Right ventricle myocardium inferior (tissue), 1 donor: ENCODE results near the gene ZNF689. TPM values are rescaled to one million over a fixed set of nuclear protein-coding genes. Genes with fewer than 3 reads are reported as not detected.
A peak's percentile ranks its signal among the peaks of the same experiment; 100 is the strongest.
"Not testable (repeated sequence)": the region's sequence is repeated elsewhere in the genome, so short reads cannot be mapped to it uniquely, and the experiment has no call there.

Source experiments
- ATAC-seq: fragments of 200-7000 bp; cut with Tn5 transposase; one replicate; pipeline ENCODE4 v1.9.1; 2020; ENCODE audit warnings: mild to moderate bottlenecking, moderate library complexity
- DNase-seq: peaks from one replicate; pipeline ENCODE4 v3.0.0; 2021; ENCODE audit errors: missing footprints
- intact Hi-C: fragments of 100-400 bp; cut with DNase I; formaldehyde crosslinking; loops from one replicate; pipeline ENCODE4 v1.11.0; 2022
- total RNA-seq: library from RNA; stranded (reverse); fragmentation: NEBNext Ultra II Directional; extraction: Animal tissue kit (Norgen Biotek cat#: 25700); gene quantifications from one replicate; pipeline ENCODE4 v1.2.1, GENCODE V29; 2021
- donor health status: DM: no; HTN: yes; CAD: no; lungs with severe emphysema.

ZNF689 gene
- total RNA-seq, 1 donor from 2014 or later: 4.2 TPM

GRCh38 chr16:30641378-30641982, 31.3 kb upstream of the ZNF689 start:
- intact Hi-C loops: no loop called here
- no peak for DNase-seq
- no peak for ATAC-seq

GRCh38 chr16:30637944-30638343, 27.8 kb upstream of the ZNF689 start:
- no peak for ATAC-seq
- intact Hi-C loops: no loop called here
- DNase-seq: no peak

- intact Hi-C loops, ATAC-seq, DNase-seq: not testable (repeated sequence)
Observed at GRCh38 chr16:30637139-30637538, 26.9 kb upstream of the ZNF689 start.

- intact Hi-C loops: no loop called here
- no peak for DNase-seq
- no peak for ATAC-seq
Observed at GRCh38 chr16:30636599-30636998, 26.4 kb upstream of the ZNF689 start.

- ATAC-seq (no peak), DNase-seq (no peak)
- intact Hi-C loops: no loop called here
Observed at GRCh38 chr16:30633526-30633925, 23.3 kb upstream of the ZNF689 start.

GRCh38 chr16:30632454-30632853, 22.3 kb upstream of the ZNF689 start:
- ATAC-seq, intact Hi-C loops: not testable (repeated sequence)

GRCh38 chr16:30628628-30629540, 18.7 kb upstream of the ZNF689 start:
- intact Hi-C loops: loop anchor here (2.0 kb wide), 2 partner anchors 44 to 198 kb away; partner anchors contain the start of genes DCTPP1 and ZNF785

More at GRCh38 chr16:30632454-30632853, 22.3 kb upstream of the ZNF689 start:
- not testable (repeated sequence) for DNase-seq

GRCh38 chr16:30626236-30626635, 16.0 kb upstream of the ZNF689 start:
- DNase-seq (no peak), ATAC-seq (no peak)
- intact Hi-C loops: no loop called here

More at GRCh38 chr16:30628628-30629540, 18.7 kb upstream of the ZNF689 start:
- peak; percentile 91 for DNase-seq
- ATAC-seq: peak; percentile 89

GRCh38 chr16:30623536-30624283, 13.5 kb upstream of the ZNF689 start:
- intact Hi-C loops: no loop called here
- ATAC-seq (no peak), DNase-seq (no peak)

GRCh38 chr16:30622455-30623032, 12.4 kb upstream of the ZNF689 start:
- ATAC-seq (no peak), DNase-seq (no peak)
- intact Hi-C loops: no loop called here

- DNase-seq (no peak), ATAC-seq (no peak)
- intact Hi-C loops: no loop called here
Observed at GRCh38 chr16:30621765-30622164, 11.6 kb upstream of the ZNF689 start.

- no peak for ATAC-seq
- no peak for DNase-seq
- intact Hi-C loops: no loop called here
Observed at GRCh38 chr16:30620169-30620568, 10.0 kb upstream of the ZNF689 start.

GRCh38 chr16:30619638-30620037, 9.4 kb upstream of the ZNF689 start:
- intact Hi-C loops: no loop called here
- DNase-seq (no peak), ATAC-seq (no peak)

- intact Hi-C loops: no loop called here
- no peak for ATAC-seq
- DNase-seq: no peak
Observed at GRCh38 chr16:30619202-30619601, 9.0 kb upstream of the ZNF689 start.

- peak; percentile 51 for ATAC-seq
- intact Hi-C loops: no loop called here
- no peak for DNase-seq
Observed at GRCh38 chr16:30615358-30616091, 5.3 kb upstream of the ZNF689 start.

- peak; percentile 64 for ATAC-seq
- intact Hi-C loops: no loop called here
- peak; percentile 82 for DNase-seq
Observed at GRCh38 chr16:30609002-30609925, 925 bp downstream of the ZNF689 start.

GRCh38 chr16:30606004-30606403, 4.2 kb downstream of the ZNF689 start:
- no peak for DNase-seq
- ATAC-seq: no peak
- intact Hi-C loops: no loop called here
